HK-2 (cell line): ENCODE data around the gene ANO9.
A peak's percentile ranks its signal among the peaks of the same experiment; 100 is the strongest.
"Not testable (repeated sequence)": the region's sequence is repeated elsewhere in the genome, so short reads cannot be mapped to it uniquely, and the experiment has no call there.

ENCODE experiments used
- DNase-seq: peaks from one replicate; pipeline ENCODE4 v3.0.0-alpha.2; 2018; ENCODE audit not compliant: unreplicated experiment

ANO9 gene

GRCh38 chr11:434496-434895 is 7.3 kb downstream of the ANO9 start:
- DNase-seq, result no peak

GRCh38 chr11:433641-434040 is 8.2 kb downstream of the ANO9 start:
- DNase-seq, result no peak

DNA sequence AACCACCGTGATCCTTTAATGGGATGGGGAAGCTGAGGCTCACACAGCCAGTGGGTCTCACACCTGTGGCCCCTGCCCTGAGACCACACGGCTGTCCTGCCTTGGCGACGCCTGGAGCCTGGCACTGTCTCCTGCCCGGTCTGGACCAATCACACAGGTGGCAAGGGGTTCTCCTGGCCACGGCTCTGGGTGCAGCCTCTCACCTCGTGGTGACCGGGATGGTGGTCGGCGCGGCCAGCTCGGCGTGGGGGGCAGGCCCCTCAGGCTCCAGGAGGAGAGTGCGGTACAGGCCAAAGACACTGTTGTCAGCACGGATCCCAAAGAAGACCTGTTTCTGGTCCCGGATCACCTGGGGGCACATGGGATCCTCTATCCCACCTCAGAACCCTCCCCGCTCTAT is 8.7 kb downstream of the ANO9 start:
- no peak for DNase-seq

GRCh38 chr11:432501-433100 is 9.2 kb downstream of the ANO9 start:
- no peak for DNase-seq

- DNase-seq, result no peak
These were observed 9.9 kb downstream of the ANO9 start for GRCh38 chr11:431921-432320.

GRCh38 chr11:429931-430456 is 11.8 kb downstream of the ANO9 start:
- DNase-seq, result no peak

DNA sequence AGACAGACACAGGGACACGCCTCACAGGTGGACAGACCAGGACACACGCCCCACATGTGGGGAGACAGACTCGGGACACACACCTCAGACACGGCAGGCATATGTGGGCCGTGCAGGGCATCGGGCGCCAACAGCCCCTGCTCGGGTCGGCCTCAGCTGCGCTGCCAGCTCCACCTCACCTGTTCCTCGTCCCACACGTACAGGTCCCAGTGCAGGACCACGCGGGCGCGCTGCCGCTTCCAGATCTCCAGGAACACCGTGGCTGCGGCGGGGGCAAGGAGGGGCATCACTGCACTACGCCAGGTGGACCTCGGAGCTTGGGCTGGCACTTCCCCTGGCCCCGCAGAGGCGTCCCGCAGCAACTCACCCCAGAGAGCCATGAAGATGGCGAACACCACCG is 12.4 kb downstream of the ANO9 start:
- no peak for DNase-seq

DNA sequence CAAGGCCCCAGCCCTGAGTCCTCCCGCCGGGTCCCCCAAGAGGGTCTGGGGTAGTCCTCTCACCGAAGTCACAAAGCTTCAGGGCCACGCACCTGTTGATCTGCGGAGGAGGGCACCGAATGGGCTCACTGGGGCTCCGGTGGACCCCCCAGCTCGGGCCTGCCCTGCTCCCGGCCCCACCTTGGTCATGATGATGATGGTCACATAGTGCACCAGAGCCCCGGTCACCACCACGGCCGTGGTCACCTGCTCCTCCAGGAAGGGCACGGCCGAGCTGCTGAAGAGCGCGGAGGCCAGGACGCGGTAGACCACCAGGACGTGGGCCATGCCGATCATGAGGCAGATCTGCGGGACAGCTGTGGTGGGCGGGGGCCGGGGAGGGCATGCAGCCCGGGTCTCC is 13.5 kb downstream of the ANO9 start:
- no peak for DNase-seq

DNA sequence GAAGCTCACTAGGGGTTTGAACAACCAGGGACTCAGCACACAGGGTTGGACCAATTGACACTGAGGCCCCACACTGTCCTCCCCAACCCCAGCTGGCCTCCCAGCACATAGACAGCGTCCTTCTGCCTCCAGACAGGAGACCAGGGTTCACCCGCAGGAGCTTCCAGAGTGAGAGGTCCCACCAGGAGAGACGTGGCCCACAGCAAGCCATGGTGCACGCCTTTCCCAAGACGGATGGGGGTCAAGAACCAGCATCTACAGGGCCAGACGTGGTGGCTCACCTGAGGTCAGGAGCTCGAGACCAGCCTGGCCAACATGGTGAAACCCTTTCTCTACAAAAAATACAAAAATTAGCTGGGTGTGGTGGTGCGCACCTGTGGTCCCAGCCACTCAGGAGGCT is 15.0 kb downstream of the ANO9 start:
- DNase-seq, result no peak

- no peak for DNase-seq
These were observed 16.5 kb downstream of the ANO9 start for GRCh38 chr11:425301-425700.

- not testable (repeated sequence) for DNase-seq
These were observed 17.0 kb downstream of the ANO9 start for GRCh38 chr11:424766-425165.

GRCh38 chr11:424232-424631 is 17.6 kb downstream of the ANO9 start:
- DNase-seq, result no peak

- DNase-seq, result no peak
These were observed 19.6 kb downstream of the ANO9 start for GRCh38 chr11:422249-422656.

DNA sequence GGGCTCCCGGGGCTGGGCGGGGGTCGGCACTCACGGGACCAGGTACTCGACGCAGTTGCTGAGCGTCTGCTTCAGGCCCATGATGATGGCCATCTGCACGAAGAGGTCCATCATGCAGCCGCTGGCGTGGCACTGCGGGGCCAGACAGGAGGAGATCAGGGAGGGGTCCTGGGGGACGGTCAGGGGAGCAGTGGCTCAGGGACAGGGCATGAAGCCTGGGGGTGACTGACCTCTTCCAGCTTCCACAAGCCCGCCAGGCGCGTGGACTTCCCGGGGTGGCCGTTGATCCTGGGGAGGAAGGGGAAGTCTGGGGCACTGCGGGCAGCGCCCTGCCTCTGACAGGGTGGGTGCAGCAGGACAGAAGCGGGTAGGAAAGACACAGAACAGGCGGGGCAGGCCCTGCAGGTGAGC is 20.9 kb downstream of the ANO9 start:
- no peak for DNase-seq

- no peak for DNase-seq
These were observed 21.5 kb downstream of the ANO9 start for GRCh38 chr11:420054-420910.

GRCh38 chr11:419248-420005 is 22.4 kb downstream of the ANO9 start:
- no peak for DNase-seq

DNA sequence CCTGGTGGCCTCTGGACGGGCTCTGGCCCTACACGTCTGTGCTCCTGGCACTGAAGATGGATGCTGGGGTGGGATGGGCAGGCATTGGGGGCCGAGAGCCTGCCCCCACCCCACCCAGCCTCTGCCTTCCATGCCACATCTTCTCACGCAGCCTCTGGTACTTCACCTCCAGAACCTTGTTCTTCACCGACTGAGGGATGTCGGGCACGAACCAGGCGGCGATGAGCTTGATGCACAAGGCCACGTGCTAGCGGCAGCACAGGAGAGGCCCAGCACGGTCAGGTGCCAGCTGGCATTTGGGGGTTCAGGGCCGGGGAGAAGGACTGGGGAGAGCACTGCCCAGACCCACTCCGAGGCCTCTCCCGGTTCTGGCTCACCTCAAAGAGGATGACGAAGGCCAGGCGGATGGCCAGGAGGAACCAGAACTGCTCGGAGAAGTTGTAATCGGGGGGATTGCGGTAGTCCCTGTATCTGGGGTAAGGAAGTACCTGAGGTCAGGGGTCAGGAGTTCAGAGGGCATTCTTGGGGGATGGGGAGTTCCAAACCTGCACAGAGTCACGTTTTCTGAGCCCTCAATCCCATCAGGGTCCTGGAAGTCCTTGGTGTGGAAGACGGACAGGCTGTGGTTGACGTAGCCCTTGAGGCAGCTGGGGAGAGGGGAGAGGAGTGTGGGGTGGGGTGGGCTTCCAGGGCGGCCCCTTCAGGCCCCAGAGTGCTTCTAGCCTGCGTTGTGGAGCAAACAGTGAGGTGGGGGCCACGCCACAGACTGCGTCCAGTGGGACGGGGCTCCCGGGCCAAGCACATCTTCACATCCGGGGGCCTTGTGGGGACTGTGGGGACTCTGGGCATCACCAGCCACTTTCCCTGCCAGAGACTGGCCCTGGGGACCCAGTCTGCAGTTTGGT is 23.2 kb downstream of the ANO9 start:
- DNase-seq, result no peak

DNA sequence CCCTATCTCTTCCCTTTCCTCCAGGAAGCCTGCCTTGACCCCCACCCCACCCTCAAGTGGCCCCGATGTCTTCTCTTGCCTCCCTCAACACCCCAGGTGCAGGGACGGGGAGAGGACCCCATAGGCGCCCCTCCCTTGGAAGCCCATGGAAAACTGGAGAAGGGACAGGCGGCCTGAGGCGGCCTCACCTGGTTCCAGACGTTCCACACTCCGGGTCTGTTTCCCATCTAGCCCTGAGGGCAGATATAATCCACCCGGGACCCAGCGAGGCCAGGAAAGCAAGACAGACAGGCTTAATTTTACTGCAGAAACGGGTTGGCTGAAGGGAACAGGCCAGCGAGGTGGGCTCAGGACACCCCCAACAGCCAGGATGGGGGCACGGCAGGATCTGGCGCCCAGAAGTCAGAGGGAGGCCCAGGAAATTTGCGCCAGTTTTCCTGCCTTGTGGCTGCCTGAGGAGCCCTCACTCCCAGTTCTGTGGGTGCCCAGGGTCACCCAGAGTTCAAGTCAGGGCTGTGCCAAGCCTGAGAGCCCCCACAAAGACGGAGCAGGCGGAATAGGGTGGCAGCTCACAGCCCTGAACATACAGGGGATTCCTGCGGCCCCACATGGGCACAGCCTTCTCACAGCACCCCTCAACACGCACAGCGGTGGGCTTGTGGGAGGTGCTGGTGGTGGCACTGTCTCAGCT is 24.0 kb downstream of the ANO9 start:
- no peak for DNase-seq

GRCh38 chr11:416757-417621 is 24.8 kb downstream of the ANO9 start:
- peak; percentile 44 for DNase-seq
